Calu3 (cell line): Measurements from ENCODE around the gene JAZF1. TPM values are rescaled to one million over a fixed set of nuclear protein-coding genes. Genes with fewer than 3 reads are reported as not detected.

Experiments used
- BruUV-seq: library from RNA; stranded (reverse); fragments of 400-500 nt; replicated peaks from 2 replicates; lab custom pipeline; 2021; lab: Mats Ljungman, UMichigan
- CTCF ChIA-PET: fragments of 300-600 bp; sonication (Branson Sonifier 250); formaldehyde crosslinking; loops from one replicate; lab custom pipeline; 2022; ENCODE audit warnings: antibody characterized with exemption; lab: Charles Lee
- DNase-seq: peaks from one replicate; pipeline ENCODE4 v3.0.0; 2022
- H3K27ac Mint-ChIP-seq: one replicate; pipeline ENCODE4 v1.8.0; 2022; ENCODE audit warnings: mixed read lengths; ENCODE audit not compliant: unreplicated experiment
- H3K27me3 Mint-ChIP-seq: one replicate; pipeline ENCODE4 v1.8.0; 2022; ENCODE audit warnings: mixed read lengths; ENCODE audit not compliant: unreplicated experiment
- H3K36me3 Mint-ChIP-seq: one replicate; pipeline ENCODE4 v1.8.0; 2022; ENCODE audit warnings: mild to moderate bottlenecking, moderate library complexity, mixed read lengths; ENCODE audit not compliant: insufficient read depth, unreplicated experiment
- H3K4me1 Mint-ChIP-seq: one replicate; pipeline ENCODE4 v1.8.0; 2022; ENCODE audit warnings: mild to moderate bottlenecking, low read depth, mixed read lengths; ENCODE audit not compliant: unreplicated experiment
- H3K4me3 Mint-ChIP-seq: one replicate; pipeline ENCODE4 v1.8.0; 2022; ENCODE audit warnings: mild to moderate bottlenecking, low read depth, moderate library complexity, mixed read lengths; ENCODE audit not compliant: unreplicated experiment
- H3K9me3 Mint-ChIP-seq: one replicate; pipeline ENCODE4 v1.8.0; 2022; ENCODE audit warnings: low read depth, mixed read lengths; ENCODE audit not compliant: unreplicated experiment
- intact Hi-C: fragments of 100-400 bp; cut with micrococcal nuclease; formaldehyde crosslinking; loops from one replicate; pipeline ENCODE4 v1.10.0; 2022; ENCODE audit not compliant: unreplicated experiment
- total RNA-seq: library from RNA; stranded (reverse); gene quantifications from 2 replicates; pipeline ENCODE4 v1.2.3, GENCODE V29; 2022
- TF ChIP-seq, protein P1 (sequence below): fragments of 200-600 bp; IDR thresholded peaks from one replicate; pipeline ENCODE4 v1.8.0; 2022; ENCODE audit warnings: antibody characterized with exemption; ENCODE audit not compliant: unreplicated experiment

JAZF1 gene
- total RNA-seq, 1 experiment from 2014 or later: 10.7 TPM

DNA sequence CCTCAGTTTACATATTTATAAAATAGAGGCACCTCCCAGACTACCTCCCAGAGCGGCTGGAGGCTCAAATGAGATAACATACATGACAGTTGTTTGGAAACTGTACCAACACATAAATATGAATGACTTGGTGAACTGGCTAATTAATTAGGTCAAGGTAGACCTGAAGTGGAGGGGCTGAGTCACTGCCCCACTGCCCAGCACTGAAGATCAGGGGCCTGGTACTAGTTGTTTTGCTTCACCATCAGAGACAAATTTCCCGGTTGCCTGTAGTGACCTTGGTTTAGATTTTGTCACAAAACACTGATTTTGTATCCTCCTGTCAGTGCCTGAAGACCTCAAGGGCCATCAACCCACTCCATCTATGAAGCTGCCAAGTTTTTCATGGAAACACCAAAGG, 41.8 kb downstream of the JAZF1 start:
- no peak for DNase-seq
- CTCF ChIA-PET: interaction anchor here (0.6 kb wide), 1 partner anchor 716 kb away, joined by 3 read pairs; no protein-coding TSS in a partner anchor
- no TSS peak for BruUV-seq
- H3K27ac Mint-ChIP-seq: no peak overlapping the region
- no peaks in the 10 kb centered on the region for H3K9me3 Mint-ChIP-seq
- H3K4me1 Mint-ChIP-seq: no peaks in the 10 kb centered on the region
- H3K36me3 Mint-ChIP-seq: no peaks in the 10 kb centered on the region
- intact Hi-C loops: no loop called here
- H3K27me3 Mint-ChIP-seq: no peaks in the 10 kb centered on the region
- H3K4me3 Mint-ChIP-seq: no peak overlapping the region
- TF ChIP-seq, protein P1, sequence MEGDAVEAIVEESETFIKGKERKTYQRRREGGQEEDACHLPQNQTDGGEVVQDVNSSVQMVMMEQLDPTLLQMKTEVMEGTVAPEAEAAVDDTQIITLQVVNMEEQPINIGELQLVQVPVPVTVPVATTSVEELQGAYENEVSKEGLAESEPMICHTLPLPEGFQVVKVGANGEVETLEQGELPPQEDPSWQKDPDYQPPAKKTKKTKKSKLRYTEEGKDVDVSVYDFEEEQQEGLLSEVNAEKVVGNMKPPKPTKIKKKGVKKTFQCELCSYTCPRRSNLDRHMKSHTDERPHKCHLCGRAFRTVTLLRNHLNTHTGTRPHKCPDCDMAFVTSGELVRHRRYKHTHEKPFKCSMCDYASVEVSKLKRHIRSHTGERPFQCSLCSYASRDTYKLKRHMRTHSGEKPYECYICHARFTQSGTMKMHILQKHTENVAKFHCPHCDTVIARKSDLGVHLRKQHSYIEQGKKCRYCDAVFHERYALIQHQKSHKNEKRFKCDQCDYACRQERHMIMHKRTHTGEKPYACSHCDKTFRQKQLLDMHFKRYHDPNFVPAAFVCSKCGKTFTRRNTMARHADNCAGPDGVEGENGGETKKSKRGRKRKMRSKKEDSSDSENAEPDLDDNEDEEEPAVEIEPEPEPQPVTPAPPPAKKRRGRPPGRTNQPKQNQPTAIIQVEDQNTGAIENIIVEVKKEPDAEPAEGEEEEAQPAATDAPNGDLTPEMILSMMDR: no peak

- no TSS peak for BruUV-seq
- CTCF ChIA-PET: interaction anchor here (0.7 kb wide), 1 partner anchor 11 kb away, joined by 3 read pairs; no protein-coding TSS in a partner anchor
- Mint-ChIP-seq H3K9me3 (no peaks in the 10 kb centered on the region), H3K4me1 (no peaks in the 10 kb centered on the region), H3K4me3 (no peak overlapping the region), H3K27ac (no peak overlapping the region), H3K36me3 (no peaks in the 10 kb centered on the region), H3K27me3 (no peaks in the 10 kb centered on the region)
- TF ChIP-seq, protein P1: no peak
- intact Hi-C loops: no loop called here
- no peak for DNase-seq
Observed at GRCh38 chr7:28137463-28137862, 43.1 kb downstream of the JAZF1 start.

DNA sequence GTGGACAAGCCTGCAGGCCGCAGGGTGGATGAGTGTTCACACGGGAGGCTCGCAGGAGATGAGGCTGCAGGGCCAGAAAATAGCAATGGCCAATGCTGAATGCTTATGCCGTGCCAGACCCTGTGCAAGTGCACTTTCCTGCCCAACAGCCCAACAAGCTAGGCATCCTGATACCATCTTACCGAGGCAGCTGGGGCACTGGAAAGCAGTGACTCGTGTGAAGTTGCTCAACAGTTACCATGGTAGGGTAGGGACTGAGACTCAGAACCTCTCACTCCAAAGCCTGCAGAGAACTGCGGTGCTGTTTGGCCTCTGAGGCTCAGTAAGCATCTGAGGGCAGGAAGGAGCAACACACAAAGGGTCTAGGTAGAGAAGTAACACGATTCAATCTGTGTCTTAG, 43.7 kb downstream of the JAZF1 start:
- H3K36me3 Mint-ChIP-seq: no peaks in the 10 kb centered on the region
- no peak overlapping the region for H3K27ac Mint-ChIP-seq
- TF ChIP-seq, protein P1: no peak
- intact Hi-C loops: no loop called here
- H3K4me3 Mint-ChIP-seq: no peak overlapping the region
- DNase-seq: no peak
- H3K4me1 Mint-ChIP-seq: no peaks in the 10 kb centered on the region
- no TSS peak for BruUV-seq
- CTCF ChIA-PET: no interaction called here
- no peaks in the 10 kb centered on the region for H3K27me3 Mint-ChIP-seq
- H3K9me3 Mint-ChIP-seq: no peaks in the 10 kb centered on the region

GRCh38 chr7:28136420-28136819, 44.2 kb downstream of the JAZF1 start:
- no TSS peak for BruUV-seq
- CTCF ChIA-PET: no interaction called here
- Mint-ChIP-seq H3K27ac (no peak overlapping the region), H3K36me3 (no peaks in the 10 kb centered on the region), H3K4me3 (no peak overlapping the region), H3K27me3 (no peaks in the 10 kb centered on the region), H3K4me1 (no peaks in the 10 kb centered on the region), H3K9me3 (no peaks in the 10 kb centered on the region)
- no peak for DNase-seq
- intact Hi-C loops: no loop called here
- TF ChIP-seq, protein P1: no peak
